ENCODE results near the gene PARP16. TPM values are rescaled to one million over a fixed set of nuclear protein-coding genes. Genes with fewer than 3 reads are reported as not detected.

The PARP16 gene
- polyA plus RNA-seq, 1 experiment: 5.2 TPM

- no peak overlapping the region for H3K4me3 ChIP-seq (ENCODE audit: low read depth, low read length)
- no peak for DNase-seq (ENCODE audit: low read depth)
- no peaks in the 10 kb centered on the region for H3K36me3 ChIP-seq (ENCODE audit: control insufficient read depth, insufficient read depth, low read length)
- peaks cover 7% of the 10 kb centered on the region for H3K27me3 ChIP-seq (ENCODE audit: control insufficient read depth, insufficient read depth, low read length)
- ChIA-PET CTCF (no interaction called here), POLR2A (no interaction called here)
- no peak for TF ChIP-seq CTCF (IDR thresholded peaks at IDR 0.05; ENCODE audit: insufficient read depth, low read depth, low read length)
Observed at GRCh38 chr15:65311760-65312159, 25.1 kb upstream of the PARP16 start.

DNA sequence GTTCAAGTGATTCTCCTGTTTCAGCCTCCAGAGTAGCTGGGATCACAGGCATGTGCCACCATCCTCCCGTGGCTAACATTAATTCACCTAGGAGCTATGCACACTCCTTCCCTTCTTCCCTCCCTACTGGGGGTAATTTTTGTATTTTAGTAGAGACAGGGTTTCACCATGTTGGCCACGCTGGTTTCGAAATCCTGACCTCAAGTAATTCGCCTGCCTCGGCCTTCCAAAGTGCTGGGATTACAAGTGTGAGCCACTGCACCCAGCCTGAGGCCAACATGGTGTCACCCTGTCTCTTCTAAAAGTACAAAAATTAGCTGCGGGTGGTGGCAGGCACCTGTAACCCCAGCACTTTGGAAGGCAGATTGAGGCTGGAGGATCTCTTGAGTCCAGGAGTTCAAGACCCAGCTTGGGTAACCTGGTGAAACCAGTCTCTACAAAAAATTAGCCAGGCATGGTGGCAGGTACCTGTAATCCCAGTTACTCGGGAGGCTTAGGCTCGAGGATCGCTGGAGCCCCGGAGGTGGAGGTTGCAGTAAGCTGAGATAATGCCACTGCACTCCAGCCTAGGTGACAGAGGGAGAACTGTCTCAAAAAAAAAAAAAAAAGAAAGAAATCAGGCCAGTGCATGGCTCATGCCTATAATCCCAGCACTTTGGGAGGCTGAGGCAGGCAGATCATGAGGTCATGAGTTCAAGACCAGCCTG is 23.9 kb upstream of the PARP16 start:
- CTCF ChIA-PET: interaction anchor here (0.6 to 4.0 kb wide), 4 partner anchors 10 to 131 kb away, joined by 3 to 32 read pairs (median 20); no protein-coding TSS in a partner anchor
- no peak for TF ChIP-seq CTCF (IDR thresholded peaks at IDR 0.05; ENCODE audit: insufficient read depth, low read depth, low read length)
- DNase-seq (ENCODE audit: low read depth): no peak
- Histone ChIP-seq H3K36me3 (ENCODE audit: control insufficient read depth, insufficient read depth, low read length) (no peaks in the 10 kb centered on the region), H3K27me3 (ENCODE audit: control insufficient read depth, insufficient read depth, low read length) (peaks cover 5% of the 10 kb centered on the region), H3K4me3 (ENCODE audit: low read depth, low read length) (no peak overlapping the region)
- POLR2A ChIA-PET: no interaction called here

DNA sequence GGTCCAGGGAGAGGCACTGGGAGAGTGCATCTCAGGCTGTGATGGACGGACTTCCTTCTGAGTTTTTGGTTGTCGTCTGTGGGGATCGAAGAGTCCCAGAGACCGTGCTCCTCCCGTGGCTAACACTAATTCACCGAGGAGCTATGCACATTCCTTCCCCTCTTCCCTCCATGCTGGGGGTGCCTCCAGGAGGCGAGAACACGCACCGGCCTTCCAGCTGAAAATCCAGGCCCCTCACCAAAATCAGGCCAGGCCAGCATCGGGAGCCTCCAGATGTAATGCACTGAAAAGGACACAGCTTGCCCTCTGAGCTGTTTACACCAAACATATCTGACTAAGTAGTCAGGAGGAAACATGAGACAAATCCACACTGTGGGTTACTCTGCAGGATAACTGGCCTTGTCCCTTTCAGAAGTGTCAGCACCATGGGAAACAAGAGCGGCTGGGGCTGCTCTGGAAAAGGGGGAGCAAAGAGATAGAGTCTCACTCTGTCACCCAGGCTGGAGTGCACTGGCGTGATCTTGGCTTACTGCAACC is 23.3 kb upstream of the PARP16 start:
- TF ChIP-seq CTCF (IDR thresholded peaks at IDR 0.05; ENCODE audit: insufficient read depth, low read depth, low read length): no peak
- POLR2A ChIA-PET: no interaction called here
- DNase-seq (ENCODE audit: low read depth): no peak
- no peak overlapping the region for H3K4me3 ChIP-seq (ENCODE audit: low read depth, low read length)
- no peaks in the 10 kb centered on the region for H3K36me3 ChIP-seq (ENCODE audit: control insufficient read depth, insufficient read depth, low read length)
- CTCF ChIA-PET: interaction anchor here (0.6 to 4.0 kb wide), 5 partner anchors 11 to 130 kb away, joined by 3 to 32 read pairs (median 18); no protein-coding TSS in a partner anchor
- H3K27me3 ChIP-seq (ENCODE audit: control insufficient read depth, insufficient read depth, low read length): peaks cover 5% of the 10 kb centered on the region

DNA sequence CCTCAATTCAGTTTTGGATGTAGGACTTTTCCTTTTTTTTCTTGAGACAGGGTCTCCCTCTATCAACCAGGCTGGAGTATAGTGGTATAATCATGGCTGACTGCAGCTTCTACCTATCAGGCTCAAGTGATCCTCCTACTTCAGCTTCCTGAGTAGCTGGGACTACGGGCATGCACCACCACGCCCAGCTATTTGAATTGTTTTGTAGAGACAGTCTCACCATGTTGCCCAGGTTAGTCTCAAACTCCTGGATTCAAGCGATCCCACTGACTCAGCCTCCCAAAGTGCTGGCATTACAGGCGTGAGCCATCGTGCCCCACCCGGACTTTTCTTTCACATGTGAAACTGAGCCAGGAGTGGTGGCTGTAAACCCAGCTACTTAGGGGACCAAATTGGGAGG is 21.3 kb upstream of the PARP16 start:
- no peak overlapping the region for H3K4me3 ChIP-seq (ENCODE audit: low read depth, low read length)
- ChIA-PET POLR2A (no interaction called here), CTCF (interaction anchor here (1.7 to 4.0 kb wide), 4 partner anchors 9 to 93 kb away, joined by 3 to 32 read pairs (median 20); no protein-coding TSS in a partner anchor)
- no peak for TF ChIP-seq CTCF (IDR thresholded peaks at IDR 0.05; ENCODE audit: insufficient read depth, low read depth, low read length)
- no peak for DNase-seq (ENCODE audit: low read depth)
- H3K27me3 ChIP-seq (ENCODE audit: control insufficient read depth, insufficient read depth, low read length): peaks cover 3% of the 10 kb centered on the region
- no peaks in the 10 kb centered on the region for H3K36me3 ChIP-seq (ENCODE audit: control insufficient read depth, insufficient read depth, low read length)

DNA sequence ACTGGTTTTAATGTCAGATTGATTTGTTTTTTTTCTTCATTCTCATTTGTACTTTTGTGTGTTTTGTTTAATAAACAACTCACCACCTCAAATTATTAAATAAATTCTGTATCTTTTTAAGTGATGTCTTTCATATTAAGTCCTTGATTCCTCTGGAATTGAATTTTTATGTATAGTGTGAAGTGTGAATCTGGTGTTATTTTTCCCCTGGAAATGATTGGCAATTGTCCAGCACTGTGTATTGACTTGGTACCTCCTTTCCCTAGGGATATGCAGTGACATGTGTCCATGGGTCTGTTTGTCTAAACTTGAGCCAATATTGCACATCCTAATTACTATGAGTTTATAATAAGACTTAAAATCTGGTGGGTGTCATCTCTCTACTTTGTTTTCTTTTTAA is 19.9 kb upstream of the PARP16 start:
- no peak for TF ChIP-seq CTCF (IDR thresholded peaks at IDR 0.05; ENCODE audit: insufficient read depth, low read depth, low read length)
- ChIA-PET CTCF (interaction anchor here (2.5 kb wide), 1 partner anchor 9 kb away, joined by 7 read pairs; no protein-coding TSS in a partner anchor), POLR2A (no interaction called here)
- Histone ChIP-seq H3K27me3 (ENCODE audit: control insufficient read depth, insufficient read depth, low read length) (no peaks in the 10 kb centered on the region), H3K36me3 (ENCODE audit: control insufficient read depth, insufficient read depth, low read length) (no peaks in the 10 kb centered on the region), H3K4me3 (ENCODE audit: low read depth, low read length) (no peak overlapping the region)
- no peak for DNase-seq (ENCODE audit: low read depth)
